ENCODE data around the gene MYCBPAP.
A peak's percentile ranks its signal among the peaks of the same experiment; 100 is the strongest.

The MYCBPAP gene

DNA sequence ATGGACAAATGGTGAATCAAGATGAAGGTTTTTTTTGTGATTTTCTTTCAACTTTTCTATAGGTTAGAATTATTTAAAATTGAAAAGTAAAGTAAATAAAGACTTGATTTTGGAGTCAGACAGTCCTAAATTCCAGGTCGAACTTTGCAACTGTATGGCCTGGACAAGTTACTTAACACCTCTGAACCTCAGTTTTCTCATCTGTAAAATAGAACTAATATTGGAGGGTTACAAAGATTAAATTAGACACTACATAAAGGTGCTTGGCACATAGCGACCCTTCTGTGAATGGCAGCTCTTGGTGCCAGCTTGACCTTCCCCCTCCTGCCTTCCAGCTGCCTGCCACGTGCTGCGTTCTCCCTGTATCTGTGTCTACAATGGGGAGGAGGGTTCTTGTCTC is 26.6 kb upstream of the MYCBPAP start:
- H3F3A ChIP-seq (ENCODE audit: insufficient read depth, low read length) = no peaks in the 10 kb centered on the region
- H3K27me3 ChIP-seq (ENCODE audit: insufficient read depth, low read length) = no peaks in the 10 kb centered on the region
- H3K4me1 ChIP-seq (ENCODE audit: insufficient read depth, low read length, severe bottlenecking) = peaks cover 11% of the 10 kb centered on the region
- no peaks in the 10 kb centered on the region for H3K79me2 ChIP-seq (ENCODE audit: insufficient read depth, low read length)
- H3K9me2 ChIP-seq (ENCODE audit: low read depth, low read length) = no peaks in the 10 kb centered on the region
- H4K20me1 ChIP-seq (ENCODE audit: insufficient read depth, low read length) = no peaks in the 10 kb centered on the region
- H3K4me3 ChIP-seq (ENCODE audit: low read depth, low read length, poor library complexity, severe bottlenecking) = no peak overlapping the region
- H3K27ac ChIP-seq (ENCODE audit: low read depth, low read length, poor library complexity, severe bottlenecking) = no peak overlapping the region
- H3K9me3 ChIP-seq (ENCODE audit: low read length) = no peaks in the 10 kb centered on the region
- no peak overlapping the region for H3K9ac ChIP-seq (ENCODE audit: low read length)
- no peak overlapping the region for H2AFZ ChIP-seq (ENCODE audit: low read length)
- no peaks in the 10 kb centered on the region for H3K36me3 ChIP-seq (ENCODE audit: insufficient read depth, low read length)
- TF ChIP-seq, protein P1, sequence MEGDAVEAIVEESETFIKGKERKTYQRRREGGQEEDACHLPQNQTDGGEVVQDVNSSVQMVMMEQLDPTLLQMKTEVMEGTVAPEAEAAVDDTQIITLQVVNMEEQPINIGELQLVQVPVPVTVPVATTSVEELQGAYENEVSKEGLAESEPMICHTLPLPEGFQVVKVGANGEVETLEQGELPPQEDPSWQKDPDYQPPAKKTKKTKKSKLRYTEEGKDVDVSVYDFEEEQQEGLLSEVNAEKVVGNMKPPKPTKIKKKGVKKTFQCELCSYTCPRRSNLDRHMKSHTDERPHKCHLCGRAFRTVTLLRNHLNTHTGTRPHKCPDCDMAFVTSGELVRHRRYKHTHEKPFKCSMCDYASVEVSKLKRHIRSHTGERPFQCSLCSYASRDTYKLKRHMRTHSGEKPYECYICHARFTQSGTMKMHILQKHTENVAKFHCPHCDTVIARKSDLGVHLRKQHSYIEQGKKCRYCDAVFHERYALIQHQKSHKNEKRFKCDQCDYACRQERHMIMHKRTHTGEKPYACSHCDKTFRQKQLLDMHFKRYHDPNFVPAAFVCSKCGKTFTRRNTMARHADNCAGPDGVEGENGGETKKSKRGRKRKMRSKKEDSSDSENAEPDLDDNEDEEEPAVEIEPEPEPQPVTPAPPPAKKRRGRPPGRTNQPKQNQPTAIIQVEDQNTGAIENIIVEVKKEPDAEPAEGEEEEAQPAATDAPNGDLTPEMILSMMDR (IDR thresholded peaks at IDR 0.05; ENCODE audit: low read length) = no peak
- no peak for TF ChIP-seq EZH2 (IDR thresholded peaks at IDR 0.05; ENCODE audit: borderline replicate concordance, low read length)
- H3K4me2 ChIP-seq (ENCODE audit: low read length) = no peak overlapping the region

DNA sequence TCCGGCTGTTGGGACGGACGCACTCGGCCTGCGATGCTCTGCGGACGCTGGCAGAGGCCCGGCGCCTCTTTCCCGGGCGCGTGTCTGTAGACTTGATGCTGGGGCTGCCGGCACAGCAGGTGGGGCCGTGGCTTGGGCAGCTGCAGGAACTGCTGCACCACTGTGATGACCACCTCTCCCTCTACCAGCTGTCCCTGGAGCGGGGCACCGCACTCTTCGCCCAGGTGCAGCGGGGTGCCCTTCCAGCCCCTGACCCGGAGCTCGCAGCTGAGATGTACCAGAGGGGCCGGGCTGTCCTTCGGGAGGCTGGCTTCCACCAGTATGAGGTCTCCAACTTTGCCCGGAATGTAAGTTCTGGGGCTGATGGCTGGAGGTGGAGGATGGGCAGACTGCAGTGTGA is 26.1 kb upstream of the MYCBPAP start:
- H3K9me3 ChIP-seq (ENCODE audit: low read length) = no peaks in the 10 kb centered on the region
- no peak overlapping the region for H3K27ac ChIP-seq (ENCODE audit: low read depth, low read length, poor library complexity, severe bottlenecking)
- no peak overlapping the region for H2AFZ ChIP-seq (ENCODE audit: low read length)
- H3K4me2 ChIP-seq (ENCODE audit: low read length) = no peak overlapping the region
- no peak overlapping the region for H3K4me3 ChIP-seq (ENCODE audit: low read depth, low read length, poor library complexity, severe bottlenecking)
- TF ChIP-seq, protein P1 (IDR thresholded peaks at IDR 0.05; ENCODE audit: low read length) = no peak
- no peak for TF ChIP-seq EZH2 (IDR thresholded peaks at IDR 0.05; ENCODE audit: borderline replicate concordance, low read length)
- no peaks in the 10 kb centered on the region for H3F3A ChIP-seq (ENCODE audit: insufficient read depth, low read length)
- no peaks in the 10 kb centered on the region for H3K36me3 ChIP-seq (ENCODE audit: insufficient read depth, low read length)
- no peak overlapping the region for H3K9ac ChIP-seq (ENCODE audit: low read length)
- H3K27me3 ChIP-seq (ENCODE audit: insufficient read depth, low read length) = no peaks in the 10 kb centered on the region
- H3K9me2 ChIP-seq (ENCODE audit: low read depth, low read length) = no peaks in the 10 kb centered on the region
- H3K4me1 ChIP-seq (ENCODE audit: insufficient read depth, low read length, severe bottlenecking) = peaks cover 11% of the 10 kb centered on the region
- H3K79me2 ChIP-seq (ENCODE audit: insufficient read depth, low read length) = no peaks in the 10 kb centered on the region
- H4K20me1 ChIP-seq (ENCODE audit: insufficient read depth, low read length) = no peaks in the 10 kb centered on the region

DNA sequence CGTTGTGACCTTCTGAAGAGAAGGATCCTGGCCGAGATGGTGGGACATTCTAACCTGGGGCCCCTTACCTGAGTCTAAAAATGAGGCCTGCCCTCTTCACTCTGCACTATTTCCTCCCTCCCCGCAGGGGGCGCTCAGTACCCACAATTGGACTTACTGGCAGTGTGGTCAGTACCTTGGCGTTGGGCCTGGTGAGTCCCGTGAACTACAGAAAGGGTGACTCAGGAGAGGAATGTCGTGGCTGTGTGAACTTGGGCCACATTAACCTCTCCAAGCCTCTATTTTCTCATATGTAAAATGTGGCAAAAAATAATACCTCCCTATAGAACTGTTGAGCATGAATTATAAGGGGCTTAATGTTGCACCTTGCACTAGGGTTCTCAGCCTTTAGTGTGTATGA is 25.7 kb upstream of the MYCBPAP start:
- H3K4me2 ChIP-seq (ENCODE audit: low read length) = no peak overlapping the region
- H3K27me3 ChIP-seq (ENCODE audit: insufficient read depth, low read length) = no peaks in the 10 kb centered on the region
- H3K79me2 ChIP-seq (ENCODE audit: insufficient read depth, low read length) = no peaks in the 10 kb centered on the region
- no peak overlapping the region for H3K4me3 ChIP-seq (ENCODE audit: low read depth, low read length, poor library complexity, severe bottlenecking)
- H3F3A ChIP-seq (ENCODE audit: insufficient read depth, low read length) = no peaks in the 10 kb centered on the region
- no peaks in the 10 kb centered on the region for H3K9me3 ChIP-seq (ENCODE audit: low read length)
- no peaks in the 10 kb centered on the region for H3K9me2 ChIP-seq (ENCODE audit: low read depth, low read length)
- H3K4me1 ChIP-seq (ENCODE audit: insufficient read depth, low read length, severe bottlenecking) = peaks cover 11% of the 10 kb centered on the region
- TF ChIP-seq, protein P1 (IDR thresholded peaks at IDR 0.05; ENCODE audit: low read length) = peak; percentile 96
- TF ChIP-seq EZH2 (IDR thresholded peaks at IDR 0.05; ENCODE audit: borderline replicate concordance, low read length) = no peak
- H3K27ac ChIP-seq (ENCODE audit: low read depth, low read length, poor library complexity, severe bottlenecking) = no peak overlapping the region
- no peaks in the 10 kb centered on the region for H4K20me1 ChIP-seq (ENCODE audit: insufficient read depth, low read length)
- no peaks in the 10 kb centered on the region for H3K36me3 ChIP-seq (ENCODE audit: insufficient read depth, low read length)
- no peak overlapping the region for H2AFZ ChIP-seq (ENCODE audit: low read length)
- no peak overlapping the region for H3K9ac ChIP-seq (ENCODE audit: low read length)
